ENCODE measurements around the gene PIK3C3. TPM values are rescaled to one million over a fixed set of nuclear protein-coding genes. Genes with fewer than 3 reads are reported as not detected.
"Not testable (repeated sequence)": the region's sequence is repeated elsewhere in the genome, so short reads cannot be mapped to it uniquely, and the experiment has no call there.

PIK3C3 gene
- total and polyA plus RNA-seq, 5 donors = 18.0 to 40.6 (median 38.7) TPM

DNA sequence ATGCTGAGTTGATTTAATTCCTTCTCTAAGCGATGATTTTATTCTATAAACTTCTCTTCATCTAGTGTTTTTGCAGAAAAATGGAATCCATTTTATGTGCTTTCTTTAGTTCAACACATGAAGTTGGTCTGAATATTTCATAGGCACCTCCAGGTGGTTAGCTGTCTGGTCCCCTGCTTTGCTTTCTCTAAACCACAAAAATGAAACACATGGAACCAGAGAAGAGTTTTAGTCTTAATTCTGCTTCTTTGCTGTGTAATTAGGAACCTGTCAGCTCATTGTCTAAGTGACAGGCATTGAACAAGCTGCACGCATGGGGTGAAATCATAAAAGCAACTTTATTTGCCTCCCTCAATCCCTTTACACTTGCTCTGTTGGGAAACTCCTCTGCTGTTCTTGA is 150.4 kb downstream of the PIK3C3 start:
- 91% methylated on average over 2 of the region's 2 CpGs for WGBS
- intact Hi-C loops (cut with DNase I) = no loop called here
- Histone ChIP-seq H3K4me1 (ENCODE audit: control insufficient read depth, insufficient read depth, low read length) (no peaks in the 10 kb centered on the region), H3K4me3 (ENCODE audit: low read length) (no peak overlapping the region), H3K9me3 (ENCODE audit: control insufficient read depth, low read length) (no peaks in the 10 kb centered on the region), H3K27me3 (ENCODE audit: control insufficient read depth, insufficient read depth) (no peaks in the 10 kb centered on the region), H3K27ac (ENCODE audit: low read length) (no peak overlapping the region)
- DNase-seq (no peak), ATAC-seq (no peak)

DNA sequence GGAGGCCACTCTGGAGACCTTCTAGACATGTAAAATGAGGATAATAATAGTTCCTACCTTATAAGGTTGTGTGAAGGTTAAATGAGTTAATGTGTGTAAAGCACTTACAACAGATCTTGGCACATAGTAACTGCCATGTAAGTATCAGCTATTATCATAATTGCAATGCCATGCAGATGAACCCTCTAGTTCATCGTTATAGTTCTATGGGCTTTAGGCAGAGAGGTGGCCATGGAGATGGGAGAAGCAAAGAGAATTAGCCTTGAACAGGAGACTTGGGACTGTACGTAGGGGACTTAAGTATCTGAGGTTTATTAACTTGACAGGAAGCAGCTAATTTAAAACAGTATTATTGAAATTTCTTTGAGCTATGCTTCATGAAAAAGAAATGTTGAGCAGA is 151.8 kb downstream of the PIK3C3 start:
- Histone ChIP-seq H3K4me1 (ENCODE audit: control insufficient read depth, insufficient read depth, low read length) (no peaks in the 10 kb centered on the region), H3K27ac (ENCODE audit: low read length) (no peak overlapping the region), H3K27me3 (ENCODE audit: control insufficient read depth, insufficient read depth) (no peaks in the 10 kb centered on the region), H3K9me3 (ENCODE audit: control insufficient read depth, low read length) (no peaks in the 10 kb centered on the region), H3K4me3 (ENCODE audit: low read length) (no peak overlapping the region)
- ATAC-seq (no peak), DNase-seq (no peak)
- 77% methylated on average over 2 of the region's 2 CpGs for WGBS
- intact Hi-C loops (cut with DNase I) = no loop called here

DNA sequence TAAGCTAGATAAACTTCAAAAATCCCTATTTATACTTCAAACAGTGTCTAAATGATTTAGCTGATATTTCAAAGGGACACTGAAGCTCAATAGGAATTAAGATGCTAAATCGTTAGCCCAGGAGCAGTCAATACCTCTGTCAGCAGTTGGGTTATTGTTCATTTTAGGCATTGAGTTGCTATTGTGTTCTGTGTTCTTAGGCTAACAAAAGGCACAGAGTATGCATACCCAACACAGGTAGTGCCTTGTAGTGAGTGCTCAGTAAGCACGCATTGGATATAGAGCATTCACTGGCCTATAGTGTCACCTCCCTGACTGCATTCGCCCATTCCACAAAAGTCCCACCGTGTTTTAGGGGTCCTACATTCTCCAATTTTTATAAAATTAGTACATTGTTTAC is 152.3 kb downstream of the PIK3C3 start:
- H3K4me1 ChIP-seq (ENCODE audit: control insufficient read depth, insufficient read depth, low read length) = no peaks in the 10 kb centered on the region
- no peak overlapping the region for H3K4me3 ChIP-seq (ENCODE audit: low read length)
- DNase-seq (no peak), ATAC-seq (no peak)
- intact Hi-C loops (cut with DNase I) = no loop called here
- WGBS = 90% methylated on average over 4 of the region's 4 CpGs
- H3K27ac ChIP-seq (ENCODE audit: low read length) = no peak overlapping the region
- no peaks in the 10 kb centered on the region for H3K9me3 ChIP-seq (ENCODE audit: control insufficient read depth, low read length)
- no peaks in the 10 kb centered on the region for H3K27me3 ChIP-seq (ENCODE audit: control insufficient read depth, insufficient read depth)

DNA sequence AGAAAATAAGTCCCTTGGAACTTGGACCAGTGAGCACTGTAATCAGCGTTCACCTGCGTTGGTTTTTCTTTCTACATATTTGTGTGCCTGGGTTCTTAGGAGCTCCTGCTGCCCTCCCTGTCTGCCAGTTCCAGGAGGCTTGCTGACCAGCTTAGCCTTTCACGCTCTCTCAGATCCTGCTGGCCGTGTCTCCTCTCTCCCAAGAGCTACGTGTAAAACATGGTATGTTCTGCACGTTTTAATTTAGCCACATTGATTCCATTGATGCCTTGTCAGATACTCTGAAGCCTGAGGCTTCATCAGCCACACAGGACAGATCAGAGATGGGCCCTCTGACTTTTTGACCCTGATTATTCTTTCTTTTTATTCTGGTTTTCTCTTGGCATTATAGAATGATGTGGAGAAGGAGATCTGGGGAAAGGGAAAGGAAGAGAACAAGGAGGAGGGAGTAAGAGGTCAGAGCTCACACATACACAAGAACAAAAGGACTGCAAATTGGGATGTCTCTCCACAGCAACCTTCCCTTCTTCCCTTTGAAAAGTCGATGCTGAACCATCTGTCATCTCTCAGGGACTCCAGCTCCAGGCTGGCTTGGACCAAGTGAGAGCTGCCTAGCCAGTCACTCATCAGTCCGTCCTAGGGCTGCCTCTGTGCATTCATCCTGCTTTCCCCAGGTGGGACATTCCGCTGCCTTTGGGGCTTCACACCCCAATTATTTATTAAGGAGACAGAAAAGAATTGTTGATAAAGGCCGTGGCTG is 152.8 kb downstream of the PIK3C3 start:
- Histone ChIP-seq H3K4me1 (ENCODE audit: control insufficient read depth, insufficient read depth, low read length) (no peaks in the 10 kb centered on the region), H3K4me3 (ENCODE audit: low read length) (no peak overlapping the region), H3K9me3 (ENCODE audit: control insufficient read depth, low read length) (no peaks in the 10 kb centered on the region), H3K27me3 (ENCODE audit: control insufficient read depth, insufficient read depth) (no peaks in the 10 kb centered on the region), H3K27ac (ENCODE audit: low read length) (no peak overlapping the region)
- DNase-seq (no peak), ATAC-seq (no peak)
- intact Hi-C loops (cut with DNase I) = no loop called here
- 70% methylated on average over 10 of the region's 10 CpGs for WGBS

DNA sequence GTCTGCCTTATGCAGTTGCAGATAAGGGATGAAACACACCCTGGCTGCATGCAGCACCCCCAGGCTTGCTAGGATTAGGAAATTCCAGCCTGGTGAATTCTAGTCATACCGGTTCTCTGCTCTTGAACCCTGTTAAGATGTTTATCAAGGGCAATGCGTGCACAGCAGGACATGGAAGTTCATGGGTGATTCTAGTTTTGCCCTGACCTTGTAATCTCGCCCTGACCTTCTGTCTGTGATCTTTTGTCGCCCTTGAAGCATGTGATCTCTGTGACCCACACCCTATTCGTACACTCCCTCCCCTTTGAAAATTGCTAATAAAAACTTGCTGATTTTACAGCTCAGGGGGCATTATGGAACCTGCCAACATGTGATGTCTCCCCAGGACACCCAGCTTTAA is 157.1 kb downstream of the PIK3C3 start:
- 89% methylated on average over 5 of the region's 5 CpGs for WGBS
- H3K27me3 ChIP-seq (ENCODE audit: control insufficient read depth, insufficient read depth); DNase-seq; ATAC-seq; H3K4me3 ChIP-seq (ENCODE audit: low read length); H3K4me1 ChIP-seq (ENCODE audit: control insufficient read depth, insufficient read depth, low read length); H3K27ac ChIP-seq (ENCODE audit: low read length); H3K9me3 ChIP-seq (ENCODE audit: control insufficient read depth, low read length): not testable (repeated sequence)
- intact Hi-C loops (cut with DNase I) = loop anchor here in 3 of 4 donors (5.0 to 10.0 kb wide), 4 partner anchors 163 to 1453 kb away; partner anchors contain the start of gene SYT4 (in 2 of the 3)

DNA sequence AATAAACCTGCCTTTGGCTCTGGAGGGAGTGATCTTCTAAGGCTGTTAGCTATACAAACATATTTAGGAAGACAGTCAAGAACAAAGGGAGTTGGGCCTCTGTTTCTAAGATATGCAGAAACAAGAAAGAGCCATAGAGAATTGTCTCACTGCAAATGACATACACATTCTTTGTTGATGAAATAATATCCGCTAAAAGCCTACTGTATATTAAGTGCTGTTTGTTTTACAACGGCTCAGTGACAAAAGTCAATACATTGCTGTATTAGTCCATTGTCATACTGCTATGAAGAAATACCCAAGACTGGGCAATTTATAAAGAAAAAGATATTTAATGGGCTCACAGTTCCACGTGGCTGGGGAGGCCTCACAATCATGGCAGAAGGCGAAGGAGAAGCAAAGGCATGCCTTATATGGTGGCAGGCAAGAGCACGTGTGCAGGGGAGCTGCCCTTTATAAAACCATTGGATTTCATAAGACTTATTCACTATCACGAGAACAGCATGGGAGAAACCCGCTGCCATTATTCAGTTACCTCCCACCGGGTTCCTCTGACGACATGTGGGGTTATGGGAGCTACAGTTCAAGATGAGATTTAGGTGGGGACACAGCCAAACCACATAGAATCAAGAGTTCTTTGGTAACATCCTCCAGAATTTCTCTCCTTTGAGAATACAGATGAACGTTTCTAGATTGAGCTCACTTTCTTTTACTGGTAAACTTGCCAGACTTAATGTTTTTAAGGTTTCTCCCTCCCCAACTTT is 157.8 kb downstream of the PIK3C3 start:
- intact Hi-C loops (cut with DNase I) = loop anchor here in 3 of 4 donors (5.0 to 10.0 kb wide), 4 partner anchors 162 to 1452 kb away; partner anchors contain the start of gene SYT4 (in 2 of the 3)
- 77% methylated on average over 10 of the region's 10 CpGs for WGBS

DNA sequence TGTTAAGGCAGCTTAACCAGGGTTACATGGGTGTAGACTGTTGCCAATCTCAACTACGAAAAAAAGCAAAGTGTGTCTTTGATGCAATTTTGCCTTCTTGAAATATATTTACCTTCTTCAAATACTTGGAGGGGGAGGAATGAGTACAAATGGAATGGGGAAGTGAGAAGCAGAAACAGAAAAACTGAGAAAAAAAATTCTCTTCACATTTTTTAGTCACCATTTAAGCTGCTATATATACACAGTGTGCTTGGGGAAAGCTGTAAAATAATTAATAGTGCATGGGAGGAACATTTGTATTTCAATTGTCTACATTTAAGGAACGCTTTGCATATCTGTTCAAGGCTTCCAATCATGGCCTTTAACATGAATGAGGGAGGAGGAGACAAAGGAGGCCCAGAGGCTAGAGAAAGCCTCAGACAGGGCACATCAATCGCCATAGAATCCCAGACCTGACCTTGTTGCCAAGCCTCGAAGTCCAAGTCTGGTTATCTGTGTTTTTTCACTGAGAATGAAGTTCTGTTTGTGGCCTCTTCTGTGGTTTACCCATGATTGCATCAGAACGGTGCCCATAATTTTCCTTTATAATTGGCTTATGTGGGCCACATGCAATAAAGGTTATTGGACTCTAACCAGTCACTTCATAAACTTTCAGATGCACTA is 158.6 kb downstream of the PIK3C3 start:
- H3K27me3 ChIP-seq (ENCODE audit: control insufficient read depth, insufficient read depth) = no peaks in the 10 kb centered on the region
- ATAC-seq = no peak
- H3K9me3 ChIP-seq (ENCODE audit: control insufficient read depth, low read length) = no peaks in the 10 kb centered on the region
- no peak overlapping the region for H3K27ac ChIP-seq (ENCODE audit: low read length)
- no peak overlapping the region for H3K4me3 ChIP-seq (ENCODE audit: low read length)
- WGBS = 57% methylated on average over 5 of the region's 5 CpGs
- intact Hi-C loops (cut with DNase I) = loop anchor here in 3 of 4 donors (5.0 to 10.0 kb wide), 4 partner anchors 161 to 1451 kb away; partner anchors contain the start of gene SYT4 (in 2 of the 3)
- no peak for DNase-seq
- H3K4me1 ChIP-seq (ENCODE audit: control insufficient read depth, insufficient read depth, low read length) = no peaks in the 10 kb centered on the region

More for the DNA sequence above, 157.8 kb downstream of the PIK3C3 start:
- no peaks in the 10 kb centered on the region for H3K9me3 ChIP-seq (ENCODE audit: control insufficient read depth, low read length)
- DNase-seq = no peak
- H3K4me1 ChIP-seq (ENCODE audit: control insufficient read depth, insufficient read depth, low read length) = no peaks in the 10 kb centered on the region
- no peak overlapping the region for H3K27ac ChIP-seq (ENCODE audit: low read length)
- H3K4me3 ChIP-seq (ENCODE audit: low read length) = no peak overlapping the region
- ATAC-seq = no peak
- H3K27me3 ChIP-seq (ENCODE audit: control insufficient read depth, insufficient read depth) = no peaks in the 10 kb centered on the region

DNA sequence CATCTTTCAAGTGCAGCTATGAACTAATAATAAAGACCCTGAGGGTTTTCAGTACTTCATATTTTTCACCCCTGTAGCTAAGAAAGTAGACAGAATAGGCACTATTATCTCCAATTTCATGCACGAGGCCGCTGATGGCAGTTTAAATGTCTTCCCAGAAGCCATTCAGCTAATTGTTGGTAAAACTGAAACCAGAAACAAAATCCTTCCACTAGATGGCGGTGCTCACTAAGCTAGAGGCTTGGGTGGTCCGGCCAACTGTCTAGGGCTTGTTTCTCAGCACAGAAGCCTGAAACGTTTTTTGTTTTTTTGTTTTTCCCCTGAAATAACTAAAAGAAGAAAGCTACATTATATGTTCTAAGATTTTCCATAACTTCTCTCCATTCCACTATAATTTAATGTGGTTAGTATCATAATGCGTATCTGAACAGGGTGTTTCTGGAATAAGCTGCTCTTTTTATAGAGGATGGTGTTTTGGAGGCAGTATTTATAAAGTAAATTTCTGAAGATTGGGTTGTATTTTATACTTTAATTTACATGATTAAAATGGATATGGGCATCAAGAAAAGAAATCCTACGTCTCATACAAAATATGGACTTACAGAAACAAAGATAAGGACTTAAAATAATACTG is 159.4 kb downstream of the PIK3C3 start:
- WGBS = 15% methylated on average over 7 of the region's 7 CpGs
- DNase-seq (peak; percentile 37 to 73 (median 56)), ATAC-seq (peak; percentile 83 to 88)
- no peaks in the 10 kb centered on the region for H3K9me3 ChIP-seq (ENCODE audit: control insufficient read depth, low read length)
- no peak overlapping the region for H3K27ac ChIP-seq (ENCODE audit: low read length)
- H3K4me3 ChIP-seq (ENCODE audit: low read length) = no peak overlapping the region
- intact Hi-C loops (cut with DNase I) = loop anchor here in 3 of 4 donors (5.0 to 10.0 kb wide), 4 partner anchors 160 to 1450 kb away; partner anchors contain the start of gene SYT4 (in 2 of the 3)
- H3K27me3 ChIP-seq (ENCODE audit: control insufficient read depth, insufficient read depth) = no peaks in the 10 kb centered on the region
- no peaks in the 10 kb centered on the region for H3K4me1 ChIP-seq (ENCODE audit: control insufficient read depth, insufficient read depth, low read length)

DNA sequence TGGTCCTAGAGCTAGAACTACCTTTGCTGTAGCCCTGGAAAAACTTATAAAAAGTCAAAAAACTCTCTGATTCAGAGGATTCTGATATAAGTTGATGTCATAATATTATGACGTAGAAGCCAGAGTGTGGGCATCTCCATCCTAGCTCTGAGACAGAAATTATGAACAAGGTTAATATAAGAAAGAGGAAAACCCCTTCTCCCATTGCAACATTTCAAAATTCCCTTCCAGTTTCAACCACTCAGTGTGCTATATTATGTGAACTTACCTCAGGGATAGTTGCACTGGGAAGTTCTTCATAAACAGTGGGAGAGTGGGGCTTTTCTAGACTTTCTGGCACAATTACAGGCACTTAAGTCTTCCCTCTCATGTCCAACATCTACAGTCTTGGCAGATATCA is 171.6 kb downstream of the PIK3C3 start:
- Histone ChIP-seq H3K9me3 (ENCODE audit: control insufficient read depth, low read length) (no peaks in the 10 kb centered on the region), H3K27ac (ENCODE audit: low read length) (no peak overlapping the region), H3K4me3 (ENCODE audit: low read length) (no peak overlapping the region), H3K4me1 (ENCODE audit: control insufficient read depth, insufficient read depth, low read length) (no peaks in the 10 kb centered on the region), H3K27me3 (ENCODE audit: control insufficient read depth, insufficient read depth) (no peaks in the 10 kb centered on the region)
- 90% methylated on average over 1 of the region's 1 CpG for WGBS
- intact Hi-C loops (cut with DNase I) = no loop called here
- ATAC-seq (no peak), DNase-seq (no peak)

DNA sequence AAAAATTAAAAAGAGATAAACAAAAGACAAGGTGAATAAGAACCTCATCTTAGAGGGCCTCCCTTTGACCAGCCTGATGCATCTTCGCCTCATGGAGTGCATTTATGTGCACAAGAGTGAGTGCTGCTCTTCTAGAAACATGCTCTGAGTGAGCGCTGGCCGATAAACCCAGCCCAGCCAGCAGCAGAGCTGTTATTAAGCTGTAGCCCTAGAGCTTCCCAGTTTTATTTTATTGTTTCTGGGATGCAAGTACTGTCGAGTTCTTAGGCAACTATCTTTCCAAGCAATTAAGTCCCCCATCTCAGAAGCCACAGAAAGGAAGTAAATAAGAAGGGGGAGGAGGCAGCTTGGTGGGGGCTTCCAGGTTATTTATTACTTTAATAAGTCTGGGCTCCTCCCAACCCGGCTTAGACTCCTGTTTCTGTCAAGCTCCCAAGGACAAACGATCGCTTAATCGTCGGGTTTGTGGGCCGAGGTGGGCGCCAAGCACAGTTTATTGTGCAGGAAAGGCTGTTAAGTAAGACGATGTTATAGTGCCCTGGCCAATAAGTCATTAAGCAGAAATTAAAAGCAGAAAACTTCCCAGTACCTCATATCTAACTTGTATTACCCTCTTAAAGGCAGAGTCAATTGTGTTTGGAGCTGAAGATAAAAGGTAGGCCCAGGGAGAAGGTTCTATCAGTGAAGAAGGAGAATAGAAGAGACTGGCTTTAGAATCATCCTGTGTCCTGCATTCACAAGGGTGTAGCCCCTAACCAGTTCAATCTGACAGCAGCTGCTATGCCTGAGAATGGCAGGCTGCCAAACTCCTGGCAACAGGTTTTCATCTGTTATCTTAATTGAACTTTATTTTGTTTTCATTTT is 176.3 kb downstream of the PIK3C3 start:
- Histone ChIP-seq H3K27me3 (ENCODE audit: control insufficient read depth, insufficient read depth) (no peaks in the 10 kb centered on the region), H3K4me3 (ENCODE audit: low read length) (no peak overlapping the region), H3K4me1 (ENCODE audit: control insufficient read depth, insufficient read depth, low read length) (no peaks in the 10 kb centered on the region), H3K27ac (ENCODE audit: low read length) (no peak overlapping the region), H3K9me3 (ENCODE audit: control insufficient read depth, low read length) (no peaks in the 10 kb centered on the region)
- no peak for ATAC-seq
- intact Hi-C loops (cut with DNase I) = no loop called here
- no peak for DNase-seq
- 70% methylated on average over 12 of the region's 12 CpGs for WGBS
